Smooth muscle cell (in vitro differentiated cells): Measurements from ENCODE around the gene VSTM2L. TPM values are rescaled to one million over a fixed set of nuclear protein-coding genes. Genes with fewer than 3 reads are reported as not detected.

ENCODE experiments used
- DNase-seq: peaks from one replicate; lab custom pipeline; 2025; ENCODE audit not compliant: unreplicated experiment; lab: John Stamatoyannopoulos, UW
- H2AFZ ChIP-seq: fragments of 200-600 bp; sonication (generic); 2 replicates; pipeline ENCODE4 v1.6.0; 2016; ENCODE audit warnings: antibody characterized with exemption, low read depth, mild to moderate bottlenecking
- H3F3A ChIP-seq: fragments of 200-600 bp; sonication (generic); 2 replicates; pipeline ENCODE4 v1.6.0; 2017; ENCODE audit warnings: antibody characterized with exemption, low read depth
- H3K27ac ChIP-seq: fragments of 200-600 bp; sonication (generic); 2 replicates; pipeline ENCODE4 v1.5.1; 2016; ENCODE audit warnings: low read depth, mild to moderate bottlenecking
- H3K27me3 ChIP-seq: fragments of 200-600 bp; sonication (generic); 2 replicates; pipeline ENCODE4 v1.6.1; 2016; ENCODE audit warnings: low read depth, mild to moderate bottlenecking
- H3K36me3 ChIP-seq: fragments of 200-600 bp; sonication (generic); 2 replicates; pipeline ENCODE4 v1.5.1; 2016; ENCODE audit warnings: low read depth
- H3K4me1 ChIP-seq: fragments of 200-600 bp; sonication (generic); 2 replicates; pipeline ENCODE4 v1.5.1; 2016; ENCODE audit warnings: low read depth
- H3K4me2 ChIP-seq: fragments of 200-600 bp; sonication (generic); 2 replicates; pipeline ENCODE4 v1.6.0; 2016; ENCODE audit warnings: mild to moderate bottlenecking
- H3K4me3 ChIP-seq: fragments of 200-600 bp; sonication (generic); 2 replicates; pipeline ENCODE4 v1.5.1; 2016; ENCODE audit warnings: mild to moderate bottlenecking
- H3K79me2 ChIP-seq: fragments of 200-600 bp; sonication (generic); 2 replicates; pipeline ENCODE4 v1.6.0; 2016; ENCODE audit warnings: low read depth, mild to moderate bottlenecking
- H3K9ac ChIP-seq: fragments of 200-600 bp; sonication (generic); 2 replicates; pipeline ENCODE4 v1.6.0; 2016; ENCODE audit warnings: low read depth
- H3K9me3 ChIP-seq: fragments of 200-600 bp; sonication (generic); replicated peaks from 2 replicates; pipeline ENCODE4 v1.5.1; 2016; ENCODE audit warnings: low read depth
- H4K20me1 ChIP-seq: fragments of 200-600 bp; sonication (generic); 2 replicates; pipeline ENCODE4 v1.6.0; 2016; ENCODE audit warnings: low read depth
- CTCF ChIP-seq: fragments of 200-600 bp; sonication (generic); IDR thresholded peaks from 2 replicates; pipeline ENCODE4 v1.5.1; 2017; ENCODE audit warnings: borderline replicate concordance, mild to moderate bottlenecking, antibody characterized with exemption; ENCODE audit not compliant: insufficient read depth, poor library complexity, severe bottlenecking
- WGBS: methylation state at CpG from one replicate; pipeline ENCODE4 v1.1.7; 2016; ENCODE audit warnings: low lambda C conversion rate; 5-methylcytosine and 5-hydroxymethylcytosine counted together
- polyA plus RNA-seq: library from polyadenylated mRNA; unstranded; fragments of >200 nt; fragmentation: Nextera tagmentation; extraction: Ambion mirVana; gene quantifications from 2 replicates; pipeline ENCODE4 v1.2.1, GENCODE V29; 2016
- total RNA-seq: library from RNA; depleted of rRNA; stranded (reverse); fragments of >200 nt; gene quantifications from 2 replicates; pipeline ENCODE4 v1.2.3, GENCODE V29; 2014

The VSTM2L gene
- total and polyA plus RNA-seq, 2 experiments from 2014 or later: 0.56 to 1.9 TPM

DNA sequence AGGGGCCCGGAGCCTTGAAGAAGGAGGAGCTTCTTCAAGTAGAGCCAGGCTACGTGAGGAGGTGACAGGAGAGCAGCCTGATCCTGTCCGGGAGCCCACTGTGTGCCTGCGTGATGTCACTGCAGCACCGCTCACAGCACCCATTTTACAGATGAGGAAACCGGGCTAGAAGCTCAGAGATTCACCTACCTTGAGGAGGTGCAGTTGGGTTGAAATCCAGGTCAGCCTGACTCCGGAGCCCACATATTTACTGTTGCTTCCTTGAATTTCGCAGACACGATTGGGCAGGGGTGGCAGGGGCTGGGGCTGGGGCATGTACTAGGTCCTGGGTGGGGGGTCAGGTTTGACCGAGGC is 12.5 kb downstream of the VSTM2L start:
- no peaks in the 10 kb centered on the region for H3K79me2 ChIP-seq

DNA sequence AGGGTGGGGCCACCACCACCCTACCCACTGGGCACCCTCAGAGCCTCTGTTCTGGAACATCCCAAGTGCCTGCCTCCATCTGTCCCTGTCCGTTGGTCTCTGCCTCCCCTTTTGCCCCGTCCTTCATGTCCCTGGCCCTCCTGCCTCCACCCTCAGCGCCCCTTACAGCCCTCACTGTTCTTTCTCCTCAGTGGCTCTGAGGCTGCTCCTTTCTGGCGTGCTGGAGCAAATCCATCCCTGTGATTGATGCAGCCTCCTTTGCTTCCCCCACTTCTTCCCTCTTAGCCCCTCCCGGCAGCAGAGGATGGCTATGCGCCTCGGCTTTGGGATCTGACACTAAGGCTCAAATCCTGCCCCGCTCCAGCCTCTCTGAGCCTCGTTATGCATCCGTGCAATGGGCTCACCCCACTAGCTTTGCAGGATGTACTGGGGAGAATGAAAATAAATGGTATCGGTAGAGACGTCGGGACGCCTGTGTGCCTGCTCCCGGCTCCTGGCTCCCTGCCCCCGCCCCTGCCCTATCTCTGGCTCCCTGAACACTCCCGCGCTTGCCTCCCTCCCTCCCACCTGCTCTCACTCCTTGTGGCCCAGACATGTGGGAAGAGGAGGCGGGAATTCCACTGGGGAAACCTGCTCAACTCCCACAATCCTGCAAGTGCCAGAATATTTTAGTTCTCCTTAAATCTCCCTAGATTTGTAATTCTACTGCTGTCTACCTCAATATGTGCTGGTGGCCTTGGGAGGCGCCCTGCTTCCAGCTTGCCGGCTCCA is 13.1 kb downstream of the VSTM2L start:
- DNase-seq: no peak
- no peak overlapping the region for H3K27ac ChIP-seq
- TF ChIP-seq CTCF: no peak
- 15% methylated on average over 21 of the region's 21 CpGs for WGBS
- no peaks in the 10 kb centered on the region for H3K79me2 ChIP-seq
- no peak overlapping the region for H2AFZ ChIP-seq
- no peak overlapping the region for H3K9ac ChIP-seq
- H3K4me3 ChIP-seq: no peak overlapping the region
- peak overlapping the region; percentile 54 for H3K4me2 ChIP-seq
- peaks cover 40% of the 10 kb centered on the region for H3K4me1 ChIP-seq
- no peaks in the 10 kb centered on the region for H3F3A ChIP-seq
- H3K36me3 ChIP-seq: no peaks in the 10 kb centered on the region
- no peaks in the 10 kb centered on the region for H4K20me1 ChIP-seq
- H3K9me3 ChIP-seq: no peaks in the 10 kb centered on the region
- H3K27me3 ChIP-seq: peaks cover 25% of the 10 kb centered on the region

More for the DNA sequence above, 12.5 kb downstream of the VSTM2L start:
- H3K27me3 ChIP-seq: peaks cover 25% of the 10 kb centered on the region
- H3K4me1 ChIP-seq: peaks cover 40% of the 10 kb centered on the region
- 39% methylated on average over 10 of the region's 10 CpGs for WGBS
- H3K4me3 ChIP-seq: peak overlapping the region; percentile 31
- H3F3A ChIP-seq: no peaks in the 10 kb centered on the region
- TF ChIP-seq CTCF: no peak
- no peak for DNase-seq
- peak overlapping the region; percentile 12 for H2AFZ ChIP-seq
- peak overlapping the region; percentile 81 for H3K4me2 ChIP-seq
- H3K36me3 ChIP-seq: no peaks in the 10 kb centered on the region
- no peaks in the 10 kb centered on the region for H3K9me3 ChIP-seq
- H3K27ac ChIP-seq: no peak overlapping the region
- H4K20me1 ChIP-seq: no peaks in the 10 kb centered on the region
- no peak overlapping the region for H3K9ac ChIP-seq

- Histone ChIP-seq H3K27me3 (peaks cover 20% of the 10 kb centered on the region), H4K20me1 (no peaks in the 10 kb centered on the region), H3K9me3 (no peaks in the 10 kb centered on the region), H3K4me1 (peaks cover 30% of the 10 kb centered on the region), H3K36me3 (no peaks in the 10 kb centered on the region), H2AFZ (no peak overlapping the region), H3F3A (no peaks in the 10 kb centered on the region), H3K4me2 (no peak overlapping the region), H3K9ac (no peak overlapping the region), H3K4me3 (no peak overlapping the region), H3K27ac (no peak overlapping the region), H3K79me2 (no peaks in the 10 kb centered on the region)
- no peak for DNase-seq
- TF ChIP-seq CTCF: no peak
- 75% methylated on average over 12 of the region's 12 CpGs for WGBS
Observed at GRCh38 chr20:37917461-37917860, 14.5 kb downstream of the VSTM2L start.

DNA sequence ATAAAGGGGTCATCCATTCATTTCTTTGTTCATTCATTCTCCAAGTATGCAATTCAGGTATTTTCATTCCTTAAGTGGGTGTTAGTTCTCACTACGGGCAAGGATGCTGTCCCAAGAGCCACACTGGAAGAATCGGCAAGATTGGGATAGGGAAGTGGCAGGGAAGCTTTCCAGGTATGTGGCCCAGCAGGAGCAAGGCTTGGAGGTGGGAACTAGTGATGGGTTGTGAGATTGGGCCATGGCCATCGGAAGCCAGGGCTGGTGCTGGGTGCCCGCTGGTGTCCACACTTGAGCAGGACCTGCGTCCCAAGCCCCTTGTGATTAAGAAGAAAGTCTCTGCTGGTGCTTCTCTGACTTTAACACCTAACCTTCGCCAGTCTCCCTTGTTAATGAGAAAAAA is 15.1 kb downstream of the VSTM2L start:
- Histone ChIP-seq H3K36me3 (no peaks in the 10 kb centered on the region), H3K4me1 (peaks cover 28% of the 10 kb centered on the region), H2AFZ (no peak overlapping the region), H3K9ac (no peak overlapping the region), H3K4me2 (no peak overlapping the region), H3K9me3 (no peaks in the 10 kb centered on the region), H3K79me2 (no peaks in the 10 kb centered on the region), H3K27me3 (peaks cover 16% of the 10 kb centered on the region), H3K4me3 (no peak overlapping the region), H4K20me1 (no peaks in the 10 kb centered on the region), H3F3A (no peaks in the 10 kb centered on the region), H3K27ac (no peak overlapping the region)
- TF ChIP-seq CTCF: no peak
- DNase-seq: no peak
- 95% methylated on average over 6 of the region's 6 CpGs for WGBS
